ENCODE measurements around the gene GALNS. TPM values are rescaled to one million over a fixed set of nuclear protein-coding genes. Genes with fewer than 3 reads are reported as not detected.

GALNS gene
- total and polyA plus RNA-seq, 2 of the 8 experiments (the other 6 are each of a cell fraction or from before 2014, with no cell fraction given): 8.9 to 17.8 TPM

DNA sequence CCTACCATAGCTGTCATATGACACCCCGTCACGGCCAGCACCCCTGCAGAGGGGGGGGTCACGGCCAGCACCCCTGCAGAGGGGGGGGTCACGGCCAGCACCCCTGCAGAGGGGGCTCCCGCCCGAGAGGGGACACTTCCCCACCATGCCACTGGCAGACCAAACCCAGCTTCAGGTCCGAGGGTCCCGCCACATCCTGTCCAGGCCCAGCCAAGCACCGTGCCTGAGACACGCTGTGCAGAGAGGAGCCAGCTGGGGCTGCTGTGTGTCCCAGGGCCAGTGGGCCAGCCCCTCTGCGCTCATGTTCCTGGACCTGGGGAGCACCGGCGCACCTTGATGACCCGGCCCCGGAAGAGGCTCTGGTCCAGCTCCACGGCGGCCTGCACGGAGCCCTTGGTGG lies 7.8 kb upstream of the GALNS start:
- no peak overlapping the region for H2BK12ac ChIP-seq (ENCODE audit: low read depth, low read length)
- H3K9ac ChIP-seq (replicated peaks in 1 of 4; ENCODE audit: extremely low read depth in 1 of 4, low read depth in 3 of 4, low read length in 3 of 4): no peak overlapping the region
- WGBS, 2 experiments (ENCODE audit: extremely low coverage in 1 of 2, insufficient coverage in 1 of 2, insufficient read length in 1 of 2, insufficient replicate concordance in 2 of 2, low coverage in 1 of 2, low lambda C conversion rate in 2 of 2, missing lambda C conversion rate in 1 of 2): 93% methylated on average over 12 of the region's 18 CpGs; no CpG with 5 or more reads in 1 of the 2 experiments
- TF ChIP-seq, protein P1, sequence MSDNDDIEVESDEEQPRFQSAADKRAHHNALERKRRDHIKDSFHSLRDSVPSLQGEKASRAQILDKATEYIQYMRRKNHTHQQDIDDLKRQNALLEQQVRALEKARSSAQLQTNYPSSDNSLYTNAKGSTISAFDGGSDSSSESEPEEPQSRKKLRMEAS (IDR thresholded peaks at IDR 0.05): no peak
- TF ChIP-seq CEBPB (IDR thresholded peaks at IDR 0.05; ENCODE audit: low read depth, low read length) (no peak), CHD2 (IDR thresholded peaks at IDR 0.05; ENCODE audit: low read length) (no peak), HDAC2 (IDR thresholded peaks at IDR 0.05; ENCODE audit: borderline replicate concordance in 1 of 2, low read depth in 2 of 2, low read length in 2 of 2) (no peak), JUND (IDR thresholded peaks at IDR 0.05; ENCODE audit: low read length) (no peak), SP4 (IDR thresholded peaks at IDR 0.05; ENCODE audit: low read length) (no peak), JUN (IDR thresholded peaks at IDR 0.05; ENCODE audit: low read depth, low read length) (no peak), RFX5 (IDR thresholded peaks at IDR 0.05; ENCODE audit: borderline replicate concordance, low read depth, low read length) (no peak), SP1 (IDR thresholded peaks at IDR 0.05; ENCODE audit: low read depth, low read length) (no peak), SRF (IDR thresholded peaks at IDR 0.05; ENCODE audit: low read depth, low read length) (no peak)
- no peaks in the 10 kb centered on the region for H3K4me1 ChIP-seq (replicated peaks in 1 of 4; ENCODE audit: control insufficient read depth in 3 of 4, insufficient read depth in 4 of 4, low read length in 3 of 4)
- no peak overlapping the region for H2BK15ac ChIP-seq (ENCODE audit: low read length)
- no peak overlapping the region for H4K5ac ChIP-seq (ENCODE audit: insufficient read length, low read depth, low read length)
- H4K20me1 ChIP-seq (replicated peaks in 1 of 2; ENCODE audit: control insufficient read depth in 1 of 2, insufficient read depth in 2 of 2, low read length in 2 of 2): peaks cover 0 to 2% of the 10 kb centered on the region in 2 experiments
- H3K56ac ChIP-seq (replicated peaks; ENCODE audit: insufficient read length, low read depth, low read length): no peak overlapping the region
- POLR2A ChIA-PET (ENCODE audit: partially characterized antibody): interaction anchor here (0.8 to 1.8 kb wide), 9 partner anchors 9 to 305 kb away, joined by 3 to 5 read pairs (median 3); no protein-coding TSS in a partner anchor
- FAIRE-seq (no peak), DNase-seq (ENCODE audit: low read depth in 1 of 2, low spot score in 2 of 2) (no peak)
- H3K9me3 ChIP-seq (ENCODE audit: insufficient read depth in 2 of 2, low read depth in 1 of 2, low read length in 1 of 2): no peaks in the 10 kb centered on the region
- no peaks in the 10 kb centered on the region for H3K23me2 ChIP-seq (ENCODE audit: low read depth, low read length)
- H4K91ac ChIP-seq (replicated peaks; ENCODE audit: insufficient read length, low read length): no peak overlapping the region
- no peaks in the 10 kb centered on the region for H3K27me3 ChIP-seq (replicated peaks in 1 of 4; ENCODE audit: control insufficient read depth in 3 of 4, extremely low read depth in 1 of 4, insufficient read depth in 3 of 4, low read length in 3 of 4)
- H3K79me2 ChIP-seq (ENCODE audit: control insufficient read depth in 1 of 2, insufficient read depth in 2 of 2, low read length in 2 of 2): no peaks in the 10 kb centered on the region
- no peak overlapping the region for H3K4me2 ChIP-seq (ENCODE audit: insufficient read depth in 1 of 2, low read depth in 2 of 2, low read length in 2 of 2)
- no peak overlapping the region for H2BK5ac ChIP-seq (ENCODE audit: low read depth, low read length)
- H4K8ac ChIP-seq (ENCODE audit: extremely low read depth, insufficient read depth, low read length): no peak overlapping the region
- CTCF ChIA-PET (ENCODE audit: partially characterized antibody): interaction anchor here (1.3 to 1.8 kb wide), 3 partner anchors 48 to 113 kb away, joined by 4 to 5 read pairs (median 4); no protein-coding TSS in a partner anchor
- H2BK20ac ChIP-seq (ENCODE audit: low read length): no peak overlapping the region
- no peak overlapping the region for H3K14ac ChIP-seq (ENCODE audit: insufficient read length)
- no peak overlapping the region for H2AFZ ChIP-seq (ENCODE audit: low read length)
- H3K79me1 ChIP-seq (ENCODE audit: low read depth, low read length): no peaks in the 10 kb centered on the region
- peaks cover 9 to 16% (median 12%) of the 10 kb centered on the region in 4 experiments for H3K36me3 ChIP-seq (ENCODE audit: control insufficient read depth in 2 of 4, insufficient read depth in 4 of 4, low read length in 3 of 4)
- H3K23ac ChIP-seq (ENCODE audit: insufficient read length): no peak overlapping the region
- no peak overlapping the region for H3K18ac ChIP-seq (ENCODE audit: extremely low read depth, low read length)
- H3K4me3 ChIP-seq (ENCODE audit: extremely low read depth in 1 of 4, insufficient read depth in 2 of 4, low read depth in 3 of 4, low read length in 4 of 4): no peak overlapping the region
- H3K4ac ChIP-seq (replicated peaks; ENCODE audit: insufficient read length, low read depth, low read length): no peak overlapping the region
- H3K27ac ChIP-seq (ENCODE audit: low read depth, low read length): no peak overlapping the region
- H2AK5ac ChIP-seq (ENCODE audit: low read depth, low read length): no peak overlapping the region
- H2BK120ac ChIP-seq (replicated peaks; ENCODE audit: low read depth, low read length): no peak overlapping the region
